Measurements from ENCODE around the gene NRG3. TPM values are rescaled to one million over a fixed set of nuclear protein-coding genes. Genes with fewer than 3 reads are reported as not detected.

Gene NRG3
- total and polyA plus RNA-seq, 2 of the 8 experiments (the other 6 are each of a cell fraction or from before 2014, with no cell fraction given): 4.2 to 5.0 TPM

GRCh38 chr10:82535457-82535856 lies 660.5 kb downstream of the NRG3 start:
- CTCF ChIA-PET (ENCODE audit: partially characterized antibody): no interaction called here
- H3K36me3 ChIP-seq (ENCODE audit: control insufficient read depth in 2 of 4, insufficient read depth in 4 of 4, low read length in 3 of 4): no peaks in the 10 kb centered on the region
- no peak overlapping the region for H3K4ac ChIP-seq (replicated peaks; ENCODE audit: insufficient read length, low read depth, low read length)
- H3K27ac ChIP-seq (ENCODE audit: low read depth, low read length): no peak overlapping the region
- POLR2A ChIA-PET (ENCODE audit: partially characterized antibody): no interaction called here
- no peak overlapping the region for H3K4me2 ChIP-seq (ENCODE audit: insufficient read depth in 1 of 2, low read depth in 2 of 2, low read length in 2 of 2)
- H3K9ac ChIP-seq (replicated peaks in 1 of 4; ENCODE audit: extremely low read depth in 1 of 4, low read depth in 3 of 4, low read length in 3 of 4): no peak overlapping the region
- no peak overlapping the region for H4K8ac ChIP-seq (ENCODE audit: extremely low read depth, insufficient read depth, low read length)
- no peak overlapping the region for H2BK120ac ChIP-seq (replicated peaks; ENCODE audit: low read depth, low read length)
- H2AK5ac ChIP-seq (ENCODE audit: low read depth, low read length): no peak overlapping the region
- H2AFZ ChIP-seq (ENCODE audit: low read length): no peak overlapping the region
- no peak overlapping the region for H2BK20ac ChIP-seq (ENCODE audit: low read length)
- no peak overlapping the region for H3K23ac ChIP-seq (ENCODE audit: insufficient read length)
- no peaks in the 10 kb centered on the region for H3K79me1 ChIP-seq (ENCODE audit: low read depth, low read length)
- DNase-seq (ENCODE audit: low read depth in 1 of 2, low spot score in 2 of 2) (no peak), FAIRE-seq (no peak)
- H3K27me3 ChIP-seq (replicated peaks in 1 of 4; ENCODE audit: control insufficient read depth in 3 of 4, extremely low read depth in 1 of 4, insufficient read depth in 3 of 4, low read length in 3 of 4): no peaks in the 10 kb centered on the region
- H2BK5ac ChIP-seq (ENCODE audit: low read depth, low read length): no peak overlapping the region
- no peaks in the 10 kb centered on the region for H4K20me1 ChIP-seq (replicated peaks in 1 of 2; ENCODE audit: control insufficient read depth in 1 of 2, insufficient read depth in 2 of 2, low read length in 2 of 2)
- H3K4me1 ChIP-seq (replicated peaks in 1 of 4; ENCODE audit: control insufficient read depth in 3 of 4, insufficient read depth in 4 of 4, low read length in 3 of 4): peaks cover 0 to 12% (median 1%) of the 10 kb centered on the region in 4 experiments; a peak in 3 of 7 replicates
- no peak overlapping the region for H3K18ac ChIP-seq (ENCODE audit: extremely low read depth, low read length)
- no peak overlapping the region for H2BK12ac ChIP-seq (ENCODE audit: low read depth, low read length)
- H4K91ac ChIP-seq (replicated peaks; ENCODE audit: insufficient read length, low read length): no peak overlapping the region
- H3K23me2 ChIP-seq (ENCODE audit: low read depth, low read length): no peaks in the 10 kb centered on the region; the same call in 1 of the 2 replicates
- no peak overlapping the region for H3K14ac ChIP-seq (ENCODE audit: insufficient read length)
- 89% methylated on average over 3 of the region's 3 CpGs; no CpG with 5 or more reads in 1 of the 2 experiments for WGBS, 2 experiments (ENCODE audit: extremely low coverage in 1 of 2, insufficient coverage in 1 of 2, insufficient read length in 1 of 2, insufficient replicate concordance in 2 of 2, low coverage in 1 of 2, low lambda C conversion rate in 2 of 2, missing lambda C conversion rate in 1 of 2)
- no peak for TF ChIP-seq EP300 (IDR thresholded peaks at IDR 0.05; ENCODE audit: borderline replicate concordance in 1 of 2, low read depth in 2 of 2, low read length in 2 of 2)
- no peak for TF ChIP-seq CREB1 (IDR thresholded peaks at IDR 0.05)
- H3K9me3 ChIP-seq (ENCODE audit: insufficient read depth in 2 of 2, low read depth in 1 of 2, low read length in 1 of 2): no peaks in the 10 kb centered on the region
- no peak overlapping the region for H4K5ac ChIP-seq (ENCODE audit: insufficient read length, low read depth, low read length)
- H2BK15ac ChIP-seq (ENCODE audit: low read length): no peak overlapping the region
- no peaks in the 10 kb centered on the region for H3K79me2 ChIP-seq (ENCODE audit: control insufficient read depth in 1 of 2, insufficient read depth in 2 of 2, low read length in 2 of 2)
- H3K56ac ChIP-seq (replicated peaks; ENCODE audit: insufficient read length, low read depth, low read length): no peak overlapping the region
- no peak overlapping the region for H3K4me3 ChIP-seq (ENCODE audit: extremely low read depth in 1 of 4, insufficient read depth in 2 of 4, low read depth in 3 of 4, low read length in 4 of 4)
